ENCODE measurements around the gene AVPI1. TPM values are rescaled to one million over a fixed set of nuclear protein-coding genes. Genes with fewer than 3 reads are reported as not detected.
"Not testable (repeated sequence)": the region's sequence is repeated elsewhere in the genome, so short reads cannot be mapped to it uniquely, and the experiment has no call there.

Gene AVPI1
- total RNA-seq, 1 donor = 101 TPM

GRCh38 chr10:97701438-97702069, 14.5 kb upstream of the AVPI1 start:
- H4K20me1 ChIP-seq (ENCODE audit: insufficient read depth, low read length) = no peaks in the 10 kb centered on the region
- DNase-seq (ENCODE audit: insufficient read length, low spot score, missing footprints) = peak; percentile 88
- no peaks in the 10 kb centered on the region for H3K27me3 ChIP-seq (ENCODE audit: insufficient read depth, low read length)
- no peak overlapping the region for H3K4me2 ChIP-seq (ENCODE audit: insufficient read depth, low read length)
- H3K27ac ChIP-seq (ENCODE audit: low read depth, low read length) = no peak overlapping the region
- peak; percentile 93 for TF ChIP-seq CTCF (IDR thresholded peaks at IDR 0.05; ENCODE audit: extremely low read depth, low read depth, low read length)
- H3K79me2 ChIP-seq (ENCODE audit: insufficient read depth, low read length) = no peaks in the 10 kb centered on the region
- H3K9me3 ChIP-seq (ENCODE audit: low read depth, low read length) = no peaks in the 10 kb centered on the region
- H2AFZ ChIP-seq (ENCODE audit: low read length) = peak overlapping the region; percentile 30
- H3K4me3 ChIP-seq (ENCODE audit: insufficient read depth, low read length) = no peak overlapping the region
- peaks cover 5% of the 10 kb centered on the region for H3K4me1 ChIP-seq (ENCODE audit: insufficient read depth, low read length)
- H3K36me3 ChIP-seq (ENCODE audit: insufficient read depth, low read length) = no peaks in the 10 kb centered on the region

GRCh38 chr10:97698072-97698655, 11.1 kb upstream of the AVPI1 start:
- H3K4me3 ChIP-seq (ENCODE audit: insufficient read depth, low read length) = not testable (repeated sequence)

GRCh38 chr10:97690133-97690532, 3.1 kb upstream of the AVPI1 start:
- Histone ChIP-seq H3K4me2 (ENCODE audit: insufficient read depth, low read length) (peak overlapping the region; percentile 10), H3K27ac (ENCODE audit: low read depth, low read length) (peak overlapping the region; percentile 96), H3K4me1 (ENCODE audit: insufficient read depth, low read length) (peaks cover 41% of the 10 kb centered on the region), H4K20me1 (ENCODE audit: insufficient read depth, low read length) (peaks cover 6% of the 10 kb centered on the region), H3K27me3 (ENCODE audit: insufficient read depth, low read length) (no peaks in the 10 kb centered on the region), H3K4me3 (ENCODE audit: insufficient read depth, low read length) (no peak overlapping the region), H2AFZ (ENCODE audit: low read length) (no peak overlapping the region), H3K36me3 (ENCODE audit: insufficient read depth, low read length) (no peaks in the 10 kb centered on the region), H3K9me3 (ENCODE audit: low read depth, low read length) (no peaks in the 10 kb centered on the region), H3K79me2 (ENCODE audit: insufficient read depth, low read length) (peaks cover 18% of the 10 kb centered on the region)
- no peak for TF ChIP-seq CTCF (IDR thresholded peaks at IDR 0.05; ENCODE audit: extremely low read depth, low read depth, low read length)
- no peak for DNase-seq (ENCODE audit: insufficient read length, low spot score, missing footprints)

More at GRCh38 chr10:97698072-97698655, 11.1 kb upstream of the AVPI1 start:
- not testable (repeated sequence) for H3K36me3 ChIP-seq (ENCODE audit: insufficient read depth, low read length); H3K79me2 ChIP-seq (ENCODE audit: insufficient read depth, low read length); H4K20me1 ChIP-seq (ENCODE audit: insufficient read depth, low read length); H3K27ac ChIP-seq (ENCODE audit: low read depth, low read length); DNase-seq (ENCODE audit: insufficient read length, low spot score, missing footprints); H3K4me1 ChIP-seq (ENCODE audit: insufficient read depth, low read length); H3K27me3 ChIP-seq (ENCODE audit: insufficient read depth, low read length); H3K9me3 ChIP-seq (ENCODE audit: low read depth, low read length); H2AFZ ChIP-seq (ENCODE audit: low read length); H3K4me2 ChIP-seq (ENCODE audit: insufficient read depth, low read length)

GRCh38 chr10:97689559-97690020, 2.5 kb upstream of the AVPI1 start:
- no peaks in the 10 kb centered on the region for H3K27me3 ChIP-seq (ENCODE audit: insufficient read depth, low read length)
- no peak overlapping the region for H3K4me3 ChIP-seq (ENCODE audit: insufficient read depth, low read length)
- peaks cover 47% of the 10 kb centered on the region for H3K4me1 ChIP-seq (ENCODE audit: insufficient read depth, low read length)
- H3K79me2 ChIP-seq (ENCODE audit: insufficient read depth, low read length) = peaks cover 24% of the 10 kb centered on the region
- TF ChIP-seq CTCF (IDR thresholded peaks at IDR 0.05; ENCODE audit: extremely low read depth, low read depth, low read length) = no peak
- peak; percentile 92 for DNase-seq (ENCODE audit: insufficient read length, low spot score, missing footprints)
- no peaks in the 10 kb centered on the region for H3K36me3 ChIP-seq (ENCODE audit: insufficient read depth, low read length)
- H2AFZ ChIP-seq (ENCODE audit: low read length) = no peak overlapping the region
- H3K4me2 ChIP-seq (ENCODE audit: insufficient read depth, low read length) = peak overlapping the region; percentile 10
- peaks cover 11% of the 10 kb centered on the region for H4K20me1 ChIP-seq (ENCODE audit: insufficient read depth, low read length)
- peak overlapping the region; percentile 96 for H3K27ac ChIP-seq (ENCODE audit: low read depth, low read length)
- H3K9me3 ChIP-seq (ENCODE audit: low read depth, low read length) = no peaks in the 10 kb centered on the region

All from osteoblast (primary cell).